Activated CD4-positive, alpha-beta T cell treated with anti-CD3 and anti-CD28 coated beads for 36 hours (primary cell): ENCODE results near the gene GLDN. TPM values are rescaled to one million over a fixed set of nuclear protein-coding genes. Genes with fewer than 3 reads are reported as not detected.

Experiments
- ATAC-seq: fragments of 200-7000 bp; cut with Tn5 transposase; one replicate; pipeline ENCODE4 v1.10.0; 2021; ENCODE audit warnings: mild to moderate bottlenecking, moderate library complexity
- CTCF ChIA-PET: fragments of 350-600 bp; sonication (Branson Sonifier 250); formaldehyde crosslinking; loops from one replicate; lab custom pipeline; 2021; ENCODE audit warnings: antibody characterized with exemption; lab: Charles Lee
- POLR2A ChIA-PET: fragments of 350-600 bp; sonication (Branson Sonifier 250); formaldehyde crosslinking; loops from one replicate; lab custom pipeline; 2021; ENCODE audit warnings: antibody characterized with exemption, inconsistent platforms; lab: Charles Lee
- DNase-seq: peaks from one replicate; pipeline ENCODE4 v3.0.0-alpha.2; 2020
- H3K27ac Mint-ChIP-seq: one replicate; pipeline ENCODE4 v1.8.0; 2021; ENCODE audit warnings: mixed read lengths
- H3K27me3 Mint-ChIP-seq: one replicate; pipeline ENCODE4 v1.8.0; 2021; ENCODE audit warnings: mixed read lengths
- H3K36me3 Mint-ChIP-seq: one replicate; pipeline ENCODE4 v1.8.0; 2021; ENCODE audit warnings: low read depth, mixed read lengths
- H3K4me1 Mint-ChIP-seq: one replicate; pipeline ENCODE4 v1.8.0; 2021; ENCODE audit warnings: mixed read lengths
- H3K4me3 Mint-ChIP-seq: one replicate; pipeline ENCODE4 v1.8.0; 2021; ENCODE audit warnings: mild to moderate bottlenecking, moderate library complexity, mixed read lengths
- H3K9me3 Mint-ChIP-seq: one replicate; pipeline ENCODE4 v1.8.0; 2021; ENCODE audit warnings: low read depth, mixed read lengths
- intact Hi-C, 2 experiments: fragments of 100-400 bp; cut with DNase I in 1 of 2; cut with micrococcal nuclease in 1 of 2; formaldehyde crosslinking; loops; one replicate each; pipeline versions ENCODE4 v1.14.2 to v1.15.1; 2022 to 2024; cut with DNase I, micrococcal nuclease
- total RNA-seq, 2 experiments: library from RNA; stranded (reverse); gene quantifications; one replicate each; pipeline ENCODE4 v1.2.3, GENCODE V29; 2021

GLDN gene
- total RNA-seq, 2 experiments from 2014 or later: not detected

- POLR2A ChIA-PET: no interaction called here
- intact Hi-C loops: no loop called here
- Mint-ChIP-seq H3K4me3 (no peak overlapping the region), H3K27ac (no peak overlapping the region), H3K27me3 (peaks cover 10% of the 10 kb centered on the region), H3K4me1 (no peaks in the 10 kb centered on the region), H3K9me3 (no peaks in the 10 kb centered on the region), H3K36me3 (no peaks in the 10 kb centered on the region)
- no peak for ATAC-seq
- no peak for DNase-seq
- CTCF ChIA-PET: interaction anchor here (1.0 to 2.0 kb wide), 2 partner anchors 10 to 216 kb away, joined by 3 to 8 read pairs; no protein-coding TSS in a partner anchor
Observed at GRCh38 chr15:51379390-51379789, 37.9 kb downstream of the GLDN start.

- ChIA-PET POLR2A (no interaction called here), CTCF (interaction anchor here (0.5 to 3.1 kb wide), 6 partner anchors 12 to 218 kb away, joined by 3 to 17 read pairs (median 5); no protein-coding TSS in a partner anchor)
- Mint-ChIP-seq H3K27ac (no peak overlapping the region), H3K4me1 (no peaks in the 10 kb centered on the region), H3K4me3 (no peak overlapping the region), H3K36me3 (no peaks in the 10 kb centered on the region), H3K27me3 (peaks cover 11% of the 10 kb centered on the region), H3K9me3 (no peaks in the 10 kb centered on the region)
- ATAC-seq (peak; percentile 78), DNase-seq (peak; percentile 55)
- intact Hi-C loops: loop anchor here (1.0 to 2.0 kb wide), 3 partner anchors 98 to 218 kb away; no protein-coding TSS in a partner anchor
Observed at GRCh38 chr15:51380999-51381806, 39.7 kb downstream of the GLDN start.

GRCh38 chr15:51382787-51383186 is 41.3 kb downstream of the GLDN start:
- no peaks in the 10 kb centered on the region for H3K9me3 Mint-ChIP-seq
- CTCF ChIA-PET: interaction anchor here (0.5 to 3.1 kb wide), 6 partner anchors 19 to 339 kb away, joined by 3 to 17 read pairs (median 3); no protein-coding TSS in a partner anchor

GRCh38 chr15:51386029-51386428 is 44.6 kb downstream of the GLDN start:
- Mint-ChIP-seq H3K36me3 (no peaks in the 10 kb centered on the region), H3K4me1 (peaks cover 7% of the 10 kb centered on the region), H3K9me3 (no peaks in the 10 kb centered on the region), H3K27ac (no peak overlapping the region), H3K4me3 (no peak overlapping the region), H3K27me3 (peaks cover 11% of the 10 kb centered on the region)
- CTCF ChIA-PET: interaction anchor here (0.5 to 2.6 kb wide), 2 partner anchors 10 to 223 kb away, joined by 3 to 13 read pairs; no protein-coding TSS in a partner anchor
- DNase-seq (no peak), ATAC-seq (no peak)
- intact Hi-C loops: no loop called here
- POLR2A ChIA-PET: no interaction called here

More at GRCh38 chr15:51382787-51383186, 41.3 kb downstream of the GLDN start:
- Mint-ChIP-seq H3K27ac (no peak overlapping the region), H3K4me3 (no peak overlapping the region), H3K4me1 (no peaks in the 10 kb centered on the region), H3K36me3 (no peaks in the 10 kb centered on the region), H3K27me3 (peaks cover 11% of the 10 kb centered on the region)
- peak; percentile 21 for DNase-seq
- intact Hi-C loops: no loop called here
- ATAC-seq: no peak
- POLR2A ChIA-PET: no interaction called here

- H3K4me1 Mint-ChIP-seq: peaks cover 7% of the 10 kb centered on the region
Observed at GRCh38 chr15:51386486-51386885, 45.0 kb downstream of the GLDN start.

GRCh38 chr15:51386960-51387698 is 45.7 kb downstream of the GLDN start:
- CTCF ChIA-PET: interaction anchor here (0.8 kb wide), 1 partner anchor 10 kb away, joined by 3 read pairs; no protein-coding TSS in a partner anchor
- POLR2A ChIA-PET: no interaction called here
- intact Hi-C loops: no loop called here
- Mint-ChIP-seq H3K4me1 (peaks cover 7% of the 10 kb centered on the region), H3K27me3 (peaks cover 6% of the 10 kb centered on the region), H3K4me3 (no peak overlapping the region), H3K9me3 (no peaks in the 10 kb centered on the region), H3K27ac (no peak overlapping the region), H3K36me3 (no peaks in the 10 kb centered on the region)
- ATAC-seq (no peak), DNase-seq (no peak)

More at GRCh38 chr15:51386486-51386885, 45.0 kb downstream of the GLDN start:
- Mint-ChIP-seq H3K27me3 (peaks cover 11% of the 10 kb centered on the region), H3K27ac (no peak overlapping the region), H3K9me3 (no peaks in the 10 kb centered on the region), H3K4me3 (no peak overlapping the region), H3K36me3 (no peaks in the 10 kb centered on the region)
- ATAC-seq (no peak), DNase-seq (no peak)
- POLR2A ChIA-PET: no interaction called here
- intact Hi-C loops: no loop called here
- CTCF ChIA-PET: no interaction called here

GRCh38 chr15:51387699-51388041 is 46.2 kb downstream of the GLDN start:
- intact Hi-C loops: no loop called here
- H3K4me3 Mint-ChIP-seq: no peak overlapping the region
- H3K9me3 Mint-ChIP-seq: no peaks in the 10 kb centered on the region
- peaks cover 4% of the 10 kb centered on the region for H3K27me3 Mint-ChIP-seq
- ATAC-seq: no peak
- no peaks in the 10 kb centered on the region for H3K36me3 Mint-ChIP-seq
- ChIA-PET CTCF (interaction anchor here (0.8 kb wide), 1 partner anchor 11 kb away, joined by 3 read pairs; no protein-coding TSS in a partner anchor), POLR2A (no interaction called here)
- no peak for DNase-seq
- H3K4me1 Mint-ChIP-seq: peaks cover 7% of the 10 kb centered on the region
- no peak overlapping the region for H3K27ac Mint-ChIP-seq

GRCh38 chr15:51388726-51389125 is 47.3 kb downstream of the GLDN start:
- ChIA-PET CTCF (interaction anchor here (0.7 kb wide), 1 partner anchor 116 kb away, joined by 3 read pairs; no protein-coding TSS in a partner anchor), POLR2A (no interaction called here)
- intact Hi-C loops: no loop called here
- Mint-ChIP-seq H3K27ac (no peak overlapping the region), H3K4me3 (no peak overlapping the region), H3K4me1 (peaks cover 7% of the 10 kb centered on the region), H3K9me3 (no peaks in the 10 kb centered on the region), H3K36me3 (no peaks in the 10 kb centered on the region), H3K27me3 (peaks cover 2% of the 10 kb centered on the region)
- ATAC-seq: no peak
- DNase-seq: no peak

- DNase-seq (no peak), ATAC-seq (peak; percentile 63)
- Mint-ChIP-seq H3K36me3 (no peaks in the 10 kb centered on the region), H3K27me3 (no peaks in the 10 kb centered on the region), H3K9me3 (no peaks in the 10 kb centered on the region), H3K27ac (peak overlapping the region; percentile 34), H3K4me3 (no peak overlapping the region), H3K4me1 (peaks cover 7% of the 10 kb centered on the region)
- ChIA-PET CTCF (no interaction called here), POLR2A (no interaction called here)
- intact Hi-C loops: no loop called here
Observed at GRCh38 chr15:51390241-51390965, 48.9 kb downstream of the GLDN start.

GRCh38 chr15:51390966-51391422 is 49.5 kb downstream of the GLDN start:
- POLR2A ChIA-PET: no interaction called here
- H3K4me1 Mint-ChIP-seq: peaks cover 7% of the 10 kb centered on the region
- H3K4me3 Mint-ChIP-seq: no peak overlapping the region
- no peak for ATAC-seq
- intact Hi-C loops: no loop called here
- no peaks in the 10 kb centered on the region for H3K36me3 Mint-ChIP-seq
- no peak for DNase-seq
- H3K27ac Mint-ChIP-seq: no peak overlapping the region
- no peaks in the 10 kb centered on the region for H3K27me3 Mint-ChIP-seq
- H3K9me3 Mint-ChIP-seq: no peaks in the 10 kb centered on the region
- CTCF ChIA-PET: interaction anchor here (0.6 kb wide), 1 partner anchor 184 kb away, joined by 3 read pairs; no protein-coding TSS in a partner anchor

GRCh38 chr15:51396921-51397320 is 55.5 kb downstream of the GLDN start:
- Mint-ChIP-seq H3K27ac (no peak overlapping the region), H3K9me3 (no peaks in the 10 kb centered on the region), H3K36me3 (no peaks in the 10 kb centered on the region), H3K4me3 (no peak overlapping the region), H3K4me1 (no peaks in the 10 kb centered on the region), H3K27me3 (peaks cover 7% of the 10 kb centered on the region)
- intact Hi-C loops: no loop called here
- CTCF ChIA-PET: interaction anchor here (0.6 kb wide), 2 partner anchors 102 to 300 kb away, joined by 3 read pairs; no protein-coding TSS in a partner anchor
- DNase-seq (no peak), ATAC-seq (no peak)
- POLR2A ChIA-PET: no interaction called here
